K562 (cell line): ENCODE results near the gene GPR162.

Experiments used
- BRD4 ChIP-seq: fragments of 200-600 bp; sonication (generic); IDR thresholded peaks from 2 replicates; pipeline ENCODE4 v1.6.1; 2017; ENCODE audit warnings: inconsistent platforms
- CTCF ChIP-seq, 3 experiments: IDR thresholded peaks in 2 of 3; conservative IDR thresholded peaks in 1 of 3; 2 replicates each; pipeline ENCODE4 v1.5.1; 2011 to 2012; ENCODE audit warnings: low read length in 3 of 3, mild to moderate bottlenecking in 3 of 3, control low read depth in 2 of 3, improper control_type of control experiment in 1 of 3, inconsistent platforms in 1 of 3, low read depth in 1 of 3, mixed read lengths in 1 of 3, moderate library complexity in 1 of 3; ENCODE audit not compliant: insufficient read depth in 2 of 3
- ZFP1 ChIP-seq: fragments of 450-650 bp; formaldehyde crosslinking; IDR thresholded peaks from 2 replicates; pipeline ENCODE4 v1.4.0; 2020; ENCODE audit warnings: mild to moderate bottlenecking, mixed read lengths

- no peak for TF ChIP-seq ZFP1 (CRISPR knock-in tag)
- no peak for TF ChIP-seq BRD4
- no peak for TF ChIP-seq CTCF (IDR thresholded peaks at IDR 0.05 in 2 of 3, conservative IDR thresholded peaks at IDR 0.05 in 1 of 3; ENCODE audit: insufficient read depth in 2 of 3, low read depth in 1 of 3, low read length in 3 of 3)
Observed at GRCh38 chr12:6772331-6772695, 49.3 kb upstream of the GPR162 start, which contains the start of gene LAG3.
